Nephron progenitor cell (in vitro differentiated cells): ENCODE results near the gene DIPK1B.
A peak's percentile ranks its signal among the peaks of the same experiment; 100 is the strongest.

ENCODE experiments used
- DNase-seq: peaks from one replicate; pipeline ENCODE4 v3.0.0; 2021
- H3K27ac Mint-ChIP-seq: 2 replicates; pipeline ENCODE4 v1.8.0; 2021; ENCODE audit warnings: mild to moderate bottlenecking, moderate library complexity, mixed read lengths
- H3K27me3 Mint-ChIP-seq: 2 replicates; pipeline ENCODE4 v1.8.0; 2021; ENCODE audit warnings: mild to moderate bottlenecking, low read depth, mixed read lengths; ENCODE audit not compliant: poor library complexity
- H3K36me3 Mint-ChIP-seq: 2 replicates; pipeline ENCODE4 v1.8.0; 2021; ENCODE audit warnings: low read depth, mixed read lengths
- H3K4me1 Mint-ChIP-seq: 2 replicates; pipeline ENCODE4 v1.8.0; 2021; ENCODE audit warnings: mixed read lengths
- H3K4me3 Mint-ChIP-seq: 2 replicates; pipeline ENCODE4 v1.8.0; 2021; ENCODE audit warnings: mild to moderate bottlenecking, moderate library complexity, mixed read lengths
- H3K9me3 Mint-ChIP-seq: 2 replicates; pipeline ENCODE4 v1.8.0; 2021; ENCODE audit warnings: mild to moderate bottlenecking, moderate library complexity, mixed read lengths
- TF ChIP-seq, protein P1 (sequence below): fragments of 200-600 bp; sonication (generic); IDR thresholded peaks from 2 replicates; pipeline ENCODE4 v1.5.0; 2021; ENCODE audit warnings: antibody characterized with exemption

The DIPK1B gene

GRCh38 chr9:136729926-136730325 is 17.6 kb downstream of the DIPK1B start:
- Mint-ChIP-seq H3K27ac (no peak overlapping the region), H3K36me3 (peaks cover 24% of the 10 kb centered on the region), H3K9me3 (no peaks in the 10 kb centered on the region), H3K27me3 (peaks cover 16% of the 10 kb centered on the region), H3K4me3 (peak overlapping the region; percentile 75), H3K4me1 (peaks cover 38% of the 10 kb centered on the region)
- no peak for DNase-seq
- TF ChIP-seq, protein P1, sequence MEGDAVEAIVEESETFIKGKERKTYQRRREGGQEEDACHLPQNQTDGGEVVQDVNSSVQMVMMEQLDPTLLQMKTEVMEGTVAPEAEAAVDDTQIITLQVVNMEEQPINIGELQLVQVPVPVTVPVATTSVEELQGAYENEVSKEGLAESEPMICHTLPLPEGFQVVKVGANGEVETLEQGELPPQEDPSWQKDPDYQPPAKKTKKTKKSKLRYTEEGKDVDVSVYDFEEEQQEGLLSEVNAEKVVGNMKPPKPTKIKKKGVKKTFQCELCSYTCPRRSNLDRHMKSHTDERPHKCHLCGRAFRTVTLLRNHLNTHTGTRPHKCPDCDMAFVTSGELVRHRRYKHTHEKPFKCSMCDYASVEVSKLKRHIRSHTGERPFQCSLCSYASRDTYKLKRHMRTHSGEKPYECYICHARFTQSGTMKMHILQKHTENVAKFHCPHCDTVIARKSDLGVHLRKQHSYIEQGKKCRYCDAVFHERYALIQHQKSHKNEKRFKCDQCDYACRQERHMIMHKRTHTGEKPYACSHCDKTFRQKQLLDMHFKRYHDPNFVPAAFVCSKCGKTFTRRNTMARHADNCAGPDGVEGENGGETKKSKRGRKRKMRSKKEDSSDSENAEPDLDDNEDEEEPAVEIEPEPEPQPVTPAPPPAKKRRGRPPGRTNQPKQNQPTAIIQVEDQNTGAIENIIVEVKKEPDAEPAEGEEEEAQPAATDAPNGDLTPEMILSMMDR = no peak

DNA sequence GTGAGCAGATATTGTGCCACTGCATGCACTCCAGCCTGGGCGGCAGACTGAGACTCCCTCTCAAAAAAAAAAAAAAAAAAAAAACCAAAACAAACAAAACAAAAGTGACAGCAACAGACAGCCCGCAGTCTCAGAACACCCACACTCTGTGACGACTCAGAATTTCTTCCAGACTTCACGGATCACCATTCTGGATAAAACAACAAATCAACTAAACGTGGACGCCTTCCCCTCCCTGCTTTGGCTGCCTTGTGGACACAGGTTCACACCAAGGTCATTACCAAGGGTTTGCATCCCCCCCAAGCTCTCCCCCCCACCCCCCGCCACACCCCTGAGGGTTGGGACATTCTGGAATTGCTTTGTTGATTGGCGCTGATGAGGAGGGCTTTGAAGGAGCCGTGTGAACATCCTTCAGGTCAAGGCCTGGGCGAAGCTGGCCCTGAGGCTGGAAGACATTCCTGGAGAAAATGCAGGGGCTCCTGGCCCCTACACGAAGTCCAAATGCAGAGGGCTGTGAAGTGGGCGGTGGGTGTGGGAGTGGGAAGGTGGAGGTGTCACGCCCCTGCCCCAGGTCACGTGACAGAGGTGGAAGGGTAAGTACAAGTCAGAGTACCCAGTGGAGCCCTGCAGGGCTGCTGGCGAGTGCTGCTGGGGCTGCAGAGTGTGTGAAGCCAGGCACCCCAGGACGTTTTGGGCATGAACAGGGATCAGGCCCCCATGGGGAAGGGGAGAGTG is 20.2 kb downstream of the DIPK1B start:
- no peak overlapping the region for H3K27ac Mint-ChIP-seq
- peaks cover 7% of the 10 kb centered on the region for H3K36me3 Mint-ChIP-seq
- TF ChIP-seq, protein P1 = no peak
- H3K27me3 Mint-ChIP-seq = peaks cover 16% of the 10 kb centered on the region
- peaks cover 15% of the 10 kb centered on the region for H3K4me1 Mint-ChIP-seq
- peaks cover under 1% of the 10 kb centered on the region for H3K9me3 Mint-ChIP-seq
- no peak overlapping the region for H3K4me3 Mint-ChIP-seq
- no peak for DNase-seq

GRCh38 chr9:136733611-136734010 is 21.2 kb downstream of the DIPK1B start:
- H3K27me3 Mint-ChIP-seq = peaks cover 19% of the 10 kb centered on the region
- TF ChIP-seq, protein P1 = no peak
- DNase-seq = no peak
- H3K27ac Mint-ChIP-seq = no peak overlapping the region
- H3K36me3 Mint-ChIP-seq = peaks cover 7% of the 10 kb centered on the region
- peaks cover 15% of the 10 kb centered on the region for H3K4me1 Mint-ChIP-seq
- H3K9me3 Mint-ChIP-seq = peaks cover 5% of the 10 kb centered on the region
- H3K4me3 Mint-ChIP-seq = no peak overlapping the region

DNA sequence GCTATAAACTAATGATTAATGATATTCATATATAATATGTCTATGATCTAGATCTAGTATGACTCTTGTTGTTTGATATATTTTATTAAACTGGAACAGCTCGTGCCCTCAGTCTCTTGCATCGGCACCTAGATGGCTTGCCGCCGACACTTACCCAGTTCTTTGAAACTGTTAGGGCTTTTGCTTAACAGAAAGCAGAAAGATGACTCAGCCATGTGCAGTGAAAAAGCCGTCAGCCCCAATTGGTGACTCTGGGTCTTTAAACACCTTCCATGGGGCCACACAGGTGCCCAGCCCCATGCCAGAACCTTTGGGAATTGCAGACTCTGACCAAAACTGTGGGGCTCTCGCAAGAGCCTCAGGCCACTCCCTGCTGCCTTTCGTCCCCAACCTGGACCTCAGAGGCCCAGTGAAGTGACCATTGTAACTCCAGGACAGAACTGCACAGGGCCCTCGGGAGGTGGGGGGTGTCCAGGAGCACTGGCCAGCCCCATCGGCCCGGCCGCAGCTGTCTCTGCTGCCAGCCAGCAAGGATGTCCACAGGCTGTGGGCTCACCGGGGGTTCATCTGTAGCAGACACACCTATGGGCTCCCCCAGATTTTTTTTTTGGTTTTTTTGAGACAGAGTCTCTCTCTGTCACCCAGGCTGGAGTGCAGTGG is 22.6 kb downstream of the DIPK1B start:
- TF ChIP-seq, protein P1 = no peak
- no peak overlapping the region for H3K27ac Mint-ChIP-seq

GRCh38 chr9:136735812-136736480 is 23.6 kb downstream of the DIPK1B start:
- Mint-ChIP-seq H3K4me3 (no peak overlapping the region), H3K9me3 (peaks cover 7% of the 10 kb centered on the region), H3K27ac (no peak overlapping the region), H3K27me3 (peaks cover 24% of the 10 kb centered on the region), H3K4me1 (peaks cover 11% of the 10 kb centered on the region), H3K36me3 (no peaks in the 10 kb centered on the region)
- DNase-seq = no peak
- TF ChIP-seq, protein P1 = no peak

More for the DNA sequence above, 22.6 kb downstream of the DIPK1B start:
- Mint-ChIP-seq H3K27me3 (peaks cover 19% of the 10 kb centered on the region), H3K4me3 (no peak overlapping the region), H3K36me3 (peaks cover 7% of the 10 kb centered on the region), H3K4me1 (peaks cover 15% of the 10 kb centered on the region), H3K9me3 (peaks cover 7% of the 10 kb centered on the region)
- DNase-seq = no peak
